IMR-90 (cell line): ENCODE data around the gene WNT7A. TPM values are rescaled to one million over a fixed set of nuclear protein-coding genes. Genes with fewer than 3 reads are reported as not detected.

Experiments
- ATAC-seq: fragments of 200-7000 bp; cut with Tn5 transposase; 2 replicates; pipeline ENCODE4 v1.9.1; 2020; ENCODE audit warnings: low read depth, mild to moderate bottlenecking, moderate library complexity
- BruUV-seq: library from RNA; stranded (reverse); fragments of 400-500 nt; replicated peaks from 2 replicates; lab custom pipeline; 2021; lab: Mats Ljungman, UMichigan
- CTCF ChIA-PET: fragments of 300-600 bp; formaldehyde crosslinking; extraction: SDS; loops from one replicate; lab custom pipeline; 2021; ENCODE audit warnings: antibody characterized with exemption; lab: Yijun Ruan, JAX
- POLR2A ChIA-PET: fragments of 300-600 bp; sonication (Branson Sonifier 250); formaldehyde crosslinking; loops from one replicate; lab custom pipeline; 2022; ENCODE audit warnings: antibody characterized with exemption; ENCODE audit not compliant: unreplicated experiment; lab: Charles Lee
- DNase-seq: peaks from one replicate; pipeline ENCODE4 v3.0.0; 2013
- H2AFZ ChIP-seq: replicated peaks from 2 replicates; pipeline ENCODE3; 2013; ENCODE audit warnings: low read length, mild to moderate bottlenecking; ENCODE audit not compliant: poor library complexity
- H2AK5ac ChIP-seq: 2 replicates; pipeline ENCODE4 v1.6.1; 2013; ENCODE audit warnings: low read depth, low read length, inconsistent platforms
- H2AK9ac ChIP-seq: replicated peaks from 2 replicates; pipeline ENCODE3; 2013; ENCODE audit warnings: mild to moderate bottlenecking, low read depth, low read length, moderate library complexity; ENCODE audit not compliant: poor library complexity
- H2BK120ac ChIP-seq: 2 replicates; pipeline ENCODE4 v1.6.1; 2013; ENCODE audit warnings: low read depth, low read length, inconsistent platforms
- H2BK15ac ChIP-seq: 3 replicates; pipeline ENCODE4 v1.6.1; 2013; ENCODE audit warnings: low read depth, low read length, inconsistent platforms
- H2BK20ac ChIP-seq: 2 replicates; pipeline ENCODE4 v1.6.1; 2013; ENCODE audit warnings: low read depth, mild to moderate bottlenecking, inconsistent platforms, low read length, moderate library complexity
- H2BK5ac ChIP-seq: 2 replicates; pipeline ENCODE4 v1.6.1; 2013; ENCODE audit warnings: mild to moderate bottlenecking, low read depth, low read length, inconsistent platforms; ENCODE audit not compliant: poor library complexity, severe bottlenecking
- H3K14ac ChIP-seq: replicated peaks from 2 replicates; pipeline ENCODE4 v1.6.1; 2013; ENCODE audit warnings: low read depth, low read length, inconsistent platforms
- H3K18ac ChIP-seq: 2 replicates; pipeline ENCODE4 v1.6.1; 2013; ENCODE audit warnings: low read depth, low read length, control low read depth
- H3K23ac ChIP-seq: 2 replicates; pipeline ENCODE4 v1.6.1; 2013; ENCODE audit warnings: low read depth, low read length, inconsistent platforms
- H3K27ac ChIP-seq: 2 replicates; pipeline ENCODE4 v1.5.1; 2013; ENCODE audit warnings: mild to moderate bottlenecking, control low read depth, low read length; ENCODE audit not compliant: insufficient read depth
- H3K27me3 ChIP-seq: 2 replicates; pipeline ENCODE4 v1.6.1; 2013; ENCODE audit warnings: low read length; ENCODE audit not compliant: control insufficient read depth, insufficient read depth
- H3K36me3 ChIP-seq: 2 replicates; pipeline ENCODE4 v1.6.1; 2013; ENCODE audit warnings: low read length, mixed read lengths; ENCODE audit not compliant: control insufficient read depth, insufficient read depth
- H3K4ac ChIP-seq: 2 replicates; pipeline ENCODE4 v1.6.1; 2013; ENCODE audit warnings: low read depth, low read length, inconsistent platforms
- H3K4me1 ChIP-seq: 2 replicates; pipeline ENCODE4 v1.6.1; 2013; ENCODE audit warnings: low read length, mixed read lengths; ENCODE audit not compliant: control insufficient read depth, insufficient read depth
- H3K4me2 ChIP-seq: 2 replicates; pipeline ENCODE4 v1.6.1; 2013; ENCODE audit warnings: low read depth, mild to moderate bottlenecking, control low read depth, low read length, moderate library complexity
- H3K4me3 ChIP-seq: 2 replicates; pipeline ENCODE4 v1.5.1; 2013; ENCODE audit warnings: low read depth, mild to moderate bottlenecking, control low read depth, low read length, moderate library complexity; ENCODE audit not compliant: insufficient read depth
- H3K56ac ChIP-seq: 2 replicates; pipeline ENCODE4 v1.6.1; 2013; ENCODE audit warnings: low read length, inconsistent platforms; ENCODE audit not compliant: insufficient read depth; ENCODE audit errors: extremely low read depth
- H3K79me1 ChIP-seq, 2 experiments: 2 replicates each; pipeline ENCODE4 v1.6.1; 2013; ENCODE audit warnings: low read length in 2 of 2, inconsistent platforms in 1 of 2, low read depth in 1 of 2
- H3K9ac ChIP-seq: 2 replicates; pipeline ENCODE4 v1.6.1; 2013; ENCODE audit warnings: low read depth, low read length, control low read depth
- H3K9me1 ChIP-seq: 2 replicates; pipeline ENCODE4 v1.6.1; 2013; ENCODE audit warnings: low read length, inconsistent platforms; ENCODE audit not compliant: insufficient read depth
- H3K9me3 ChIP-seq: 2 replicates; pipeline ENCODE4 v1.6.1; 2013; ENCODE audit warnings: low read length; ENCODE audit not compliant: control insufficient read depth, insufficient read depth
- H4K20me1 ChIP-seq: 2 replicates; pipeline ENCODE4 v1.6.1; 2013; ENCODE audit warnings: low read length, inconsistent platforms; ENCODE audit not compliant: insufficient read depth
- H4K5ac ChIP-seq: 2 replicates; pipeline ENCODE4 v1.6.1; 2013; ENCODE audit warnings: mild to moderate bottlenecking, low read depth, low read length, control low read depth
- H4K8ac ChIP-seq, 2 experiments: 2 replicates each; pipeline ENCODE4 v1.6.1; 2013; ENCODE audit warnings: low read depth in 2 of 2, low read length in 2 of 2, control low read depth in 1 of 2, inconsistent platforms in 1 of 2
- H4K91ac ChIP-seq: 2 replicates; pipeline ENCODE4 v1.6.1; 2013; ENCODE audit warnings: low read depth, low read length, inconsistent platforms; ENCODE audit not compliant: insufficient read depth
- MAFK ChIP-seq: IDR thresholded peaks from 2 replicates; pipeline ENCODE4 v1.6.1; 2012; ENCODE audit warnings: low read depth, low read length, improper control_type of control experiment
- MXI1 ChIP-seq: IDR thresholded peaks from 2 replicates; pipeline ENCODE4 v1.6.1; 2012; ENCODE audit warnings: low read depth, mild to moderate bottlenecking, low read length, moderate library complexity, borderline replicate concordance
- NFE2L2 ChIP-seq: fragments of 150-350 bp; IDR thresholded peaks from 2 replicates; pipeline ENCODE4 v1.6.1; 2016; ENCODE audit warnings: low read depth, mild to moderate bottlenecking, low read length
- POLR2A ChIP-seq: IDR thresholded peaks from 2 replicates; pipeline ENCODE4 v1.6.1; 2012; ENCODE audit warnings: mild to moderate bottlenecking, low read depth, low read length
- RCOR1 ChIP-seq: IDR thresholded peaks from 2 replicates; pipeline ENCODE4 v1.6.1; 2012; ENCODE audit warnings: mild to moderate bottlenecking, low read length, improper control_type of control experiment; ENCODE audit not compliant: insufficient replicate concordance
- RFX5 ChIP-seq: IDR thresholded peaks from 2 replicates; pipeline ENCODE4 v1.8.0; 2012; ENCODE audit warnings: low read depth, mild to moderate bottlenecking, low read length, moderate library complexity
- WGBS, 2 experiments: methylation state at CpG; one replicate each; pipeline versions ENCODE4 v1.1.5 to v1.1.7; 2013; ENCODE audit warnings: missing lambda C conversion rate in 2 of 2; ENCODE audit not compliant: insufficient read length in 1 of 2; ENCODE audit errors: extremely low coverage in 2 of 2; 5-methylcytosine and 5-hydroxymethylcytosine counted together
- dilution Hi-C: fragments of 300-500 bp; cut with HindIII; formaldehyde crosslinking; loops from one replicate; pipeline ENCODE4 v1.14.3; 2018; ENCODE audit warnings: low sequenced_read_pairs; ENCODE audit not compliant: unreplicated experiment
- in situ Hi-C: fragments of 300-500 bp; cut with MboI; formaldehyde crosslinking; loops from 3 replicates; pipeline ENCODE4 v1.14.3; 2019; ENCODE audit warnings: low sequenced_read_pairs, inconsistent platforms, mixed read lengths
- intact Hi-C: fragments of 100-400 bp; cut with micrococcal nuclease; formaldehyde crosslinking; loops from 2 replicates; pipeline ENCODE4 v1.10.0; 2022
- polyA plus RNA-seq, 3 experiments: library from polyadenylated mRNA; depleted of rRNA; stranded (reverse); fragments of >200 nt; gene quantifications; 2 replicates each; pipeline ENCODE4 v1.2.3, GENCODE V29; 2012; ENCODE audit warnings: low replicate concordance in 1 of 3
- total RNA-seq: library from RNA; depleted of rRNA; stranded (reverse); fragments of >200 nt; gene quantifications from 2 replicates; pipeline ENCODE4 v1.2.3, GENCODE V29; 2012
- TF ChIP-seq, protein P1 (sequence below): conservative IDR thresholded peaks from 2 replicates; pipeline ENCODE4 v1.5.1; 2012; ENCODE audit warnings: mild to moderate bottlenecking, low read depth, low read length, improper control_type of control experiment

WNT7A gene
- total and polyA plus RNA-seq, 2 of the 4 experiments (the other 2 are of a cell fraction) = not detected

DNA sequence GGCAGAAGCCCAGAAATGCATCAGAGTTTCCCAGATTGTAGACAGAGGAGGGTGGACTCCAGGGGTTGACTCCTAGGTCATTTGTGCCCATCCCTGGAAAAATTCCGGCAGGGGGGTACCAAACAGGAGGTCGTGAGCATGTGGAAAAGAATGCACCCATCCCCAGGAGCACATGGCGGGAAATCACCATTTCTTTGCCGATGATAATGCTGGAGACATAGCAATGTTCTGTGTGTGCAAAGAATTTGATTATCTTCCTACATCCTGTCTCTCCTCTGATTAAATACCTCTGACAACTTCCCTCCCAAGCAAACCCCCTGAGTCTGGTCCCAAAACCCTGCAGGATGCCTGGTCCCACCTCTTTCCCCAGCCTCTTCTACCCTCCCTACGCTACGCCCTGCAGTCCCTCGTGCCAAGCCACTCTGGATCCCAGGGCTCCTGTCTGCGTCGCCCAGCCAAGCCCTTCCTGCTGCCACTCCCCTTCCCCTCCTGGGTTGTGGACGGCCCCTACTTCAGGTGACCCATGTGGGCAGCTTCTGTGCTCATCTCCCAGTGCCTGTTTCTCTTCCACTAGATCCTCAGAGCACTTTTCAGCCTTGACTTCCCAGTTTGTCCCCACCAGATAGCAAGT, 15.8 kb downstream of the WNT7A start:
- Histone ChIP-seq H4K8ac (no peak overlapping the region), H3K27me3 (no peaks in the 10 kb centered on the region; the same call in 1 of the 2 replicates), H3K27ac (no peak overlapping the region), H3K23ac (no peak overlapping the region), H2BK20ac (no peak overlapping the region), H2AK9ac (no peak overlapping the region), H4K5ac (no peak overlapping the region), H2BK5ac (no peak overlapping the region), H3K4ac (no peak overlapping the region), H2AFZ (no peak overlapping the region), H3K9me1 (no peaks in the 10 kb centered on the region), H2BK120ac (no peak overlapping the region), H3K56ac (no peak overlapping the region), H3K4me2 (no peak overlapping the region), H2BK15ac (no peak overlapping the region), H3K36me3 (no peaks in the 10 kb centered on the region), H3K14ac (no peak overlapping the region), H3K79me1 (no peaks in the 10 kb centered on the region), H3K18ac (no peak overlapping the region), H3K9ac (no peak overlapping the region), H3K9me3 (no peaks in the 10 kb centered on the region), H4K91ac (no peak overlapping the region), H4K20me1 (no peaks in the 10 kb centered on the region), H3K4me3 (no peak overlapping the region), H2AK5ac (no peak overlapping the region), H3K4me1 (no peaks in the 10 kb centered on the region)
- intact Hi-C loops = no loop called here
- TF ChIP-seq MXI1 (no peak), NFE2L2 (no peak), POLR2A (no peak), RCOR1 (no peak), RFX5 (no peak), MAFK (no peak)
- TF ChIP-seq, protein P1, sequence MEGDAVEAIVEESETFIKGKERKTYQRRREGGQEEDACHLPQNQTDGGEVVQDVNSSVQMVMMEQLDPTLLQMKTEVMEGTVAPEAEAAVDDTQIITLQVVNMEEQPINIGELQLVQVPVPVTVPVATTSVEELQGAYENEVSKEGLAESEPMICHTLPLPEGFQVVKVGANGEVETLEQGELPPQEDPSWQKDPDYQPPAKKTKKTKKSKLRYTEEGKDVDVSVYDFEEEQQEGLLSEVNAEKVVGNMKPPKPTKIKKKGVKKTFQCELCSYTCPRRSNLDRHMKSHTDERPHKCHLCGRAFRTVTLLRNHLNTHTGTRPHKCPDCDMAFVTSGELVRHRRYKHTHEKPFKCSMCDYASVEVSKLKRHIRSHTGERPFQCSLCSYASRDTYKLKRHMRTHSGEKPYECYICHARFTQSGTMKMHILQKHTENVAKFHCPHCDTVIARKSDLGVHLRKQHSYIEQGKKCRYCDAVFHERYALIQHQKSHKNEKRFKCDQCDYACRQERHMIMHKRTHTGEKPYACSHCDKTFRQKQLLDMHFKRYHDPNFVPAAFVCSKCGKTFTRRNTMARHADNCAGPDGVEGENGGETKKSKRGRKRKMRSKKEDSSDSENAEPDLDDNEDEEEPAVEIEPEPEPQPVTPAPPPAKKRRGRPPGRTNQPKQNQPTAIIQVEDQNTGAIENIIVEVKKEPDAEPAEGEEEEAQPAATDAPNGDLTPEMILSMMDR = no peak
- ChIA-PET CTCF (no interaction called here), POLR2A (no interaction called here)
- in situ Hi-C loops = no loop called here
- BruUV-seq = no TSS peak
- WGBS, 2 experiments = 30% methylated on average over 6 of the region's 10 CpGs; no CpG with 5 or more reads in 1 of the 2 experiments
- ATAC-seq = no peak
- dilution Hi-C loops = no loop called here
- DNase-seq = no peak
